ENCODE measurements around the gene DDI1. TPM values are rescaled to one million over a fixed set of nuclear protein-coding genes. Genes with fewer than 3 reads are reported as not detected.

Gene DDI1
- total RNA-seq, 3 donors from 2014 or later (not counting 1 experiment from before 2014, with no cell fraction given), result not detected

- Histone ChIP-seq H3K36me3 (ENCODE audit: control insufficient read depth, insufficient read depth, low read length) (no peaks in the 10 kb centered on the region), H3K27ac (ENCODE audit: low read length) (no peak overlapping the region), H3K4me1 (ENCODE audit: control insufficient read depth, insufficient read depth, low read length) (peaks cover 2% of the 10 kb centered on the region), H3K4me3 (ENCODE audit: low read length) (no peak overlapping the region), H3K9me3 (ENCODE audit: control insufficient read depth, insufficient read depth, low read length) (no peaks in the 10 kb centered on the region), H3K27me3 (ENCODE audit: control insufficient read depth, insufficient read depth, low read length) (no peaks in the 10 kb centered on the region)
- TF ChIP-seq CTCF (IDR thresholded peaks at IDR 0.05), result no peak
- Mint-ChIP-seq H3K27me3 (ENCODE audit: low read depth in 2 of 2) (no peaks in the 10 kb centered on the region), H3K27ac (no peak overlapping the region), H3K4me3 (no peak overlapping the region), H3K4me1 (peaks cover 23 to 38% of the 10 kb centered on the region in 2 donors), H3K9me3 (no peaks in the 10 kb centered on the region), H3K36me3 (no peaks in the 10 kb centered on the region)
- intact Hi-C loops (cut with micrococcal nuclease), result no loop called here
- ATAC-seq (no peak), DNase-seq (no peak)
Measured at GRCh38 chr11:104078995-104079394, 42.6 kb downstream of the DDI1 start.

- no peaks in the 10 kb centered on the region for H3K36me3 Mint-ChIP-seq
- 86% methylated on average over 5 of the region's 5 CpGs for WGBS (ENCODE audit: insufficient coverage)
- intact Hi-C loops (cut with micrococcal nuclease), result no loop called here
- peaks cover 15 to 17% of the 10 kb centered on the region in 2 donors for H3K4me1 Mint-ChIP-seq
- H3K4me1 ChIP-seq (ENCODE audit: control insufficient read depth, insufficient read depth, low read length), result no peaks in the 10 kb centered on the region
- H3K27me3 ChIP-seq (ENCODE audit: control insufficient read depth, insufficient read depth, low read length), result no peaks in the 10 kb centered on the region
- no peak overlapping the region for H3K4me3 Mint-ChIP-seq
- no peaks in the 10 kb centered on the region for H3K9me3 ChIP-seq (ENCODE audit: control insufficient read depth, insufficient read depth, low read length)
- no peaks in the 10 kb centered on the region for H3K36me3 ChIP-seq (ENCODE audit: control insufficient read depth, insufficient read depth, low read length)
- no peak for TF ChIP-seq CTCF (IDR thresholded peaks at IDR 0.05)
- H3K9me3 Mint-ChIP-seq, result no peaks in the 10 kb centered on the region
- DNase-seq (no peak), ATAC-seq (no peak)
- no peak overlapping the region for H3K27ac ChIP-seq (ENCODE audit: low read length)
- no peaks in the 10 kb centered on the region for H3K27me3 Mint-ChIP-seq (ENCODE audit: low read depth in 2 of 2)
- no peak overlapping the region for H3K27ac Mint-ChIP-seq
- H3K4me3 ChIP-seq (ENCODE audit: low read length), result no peak overlapping the region
Measured at GRCh38 chr11:104086621-104087020, 50.2 kb downstream of the DDI1 start.

Other genes with a start within 250 kb of the DDI1 start
- gene PDGFD, start 127.5 kb downstream of the DDI1 start, total RNA-seq, result 10 to 100 TPM; 23.2 to 41.2 (median 33.1) TPM